HG02798 (cell line): Measurements from ENCODE around the gene RNF138.
"Not testable (repeated sequence)": the region's sequence is repeated elsewhere in the genome, so short reads cannot be mapped to it uniquely, and the experiment has no call there.

Experiments
- ATAC-seq: cut with Tn5 transposase; IDR thresholded peaks from one replicate; pipeline ENCODE4 v1.9.1; 2021; ENCODE audit warnings: mild to moderate bottlenecking; ENCODE audit not compliant: unreplicated experiment, poor library complexity

The RNF138 gene, protein sequence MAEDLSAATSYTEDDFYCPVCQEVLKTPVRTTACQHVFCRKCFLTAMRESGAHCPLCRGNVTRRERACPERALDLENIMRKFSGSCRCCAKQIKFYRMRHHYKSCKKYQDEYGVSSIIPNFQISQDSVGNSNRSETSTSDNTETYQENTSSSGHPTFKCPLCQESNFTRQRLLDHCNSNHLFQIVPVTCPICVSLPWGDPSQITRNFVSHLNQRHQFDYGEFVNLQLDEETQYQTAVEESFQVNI

DNA sequence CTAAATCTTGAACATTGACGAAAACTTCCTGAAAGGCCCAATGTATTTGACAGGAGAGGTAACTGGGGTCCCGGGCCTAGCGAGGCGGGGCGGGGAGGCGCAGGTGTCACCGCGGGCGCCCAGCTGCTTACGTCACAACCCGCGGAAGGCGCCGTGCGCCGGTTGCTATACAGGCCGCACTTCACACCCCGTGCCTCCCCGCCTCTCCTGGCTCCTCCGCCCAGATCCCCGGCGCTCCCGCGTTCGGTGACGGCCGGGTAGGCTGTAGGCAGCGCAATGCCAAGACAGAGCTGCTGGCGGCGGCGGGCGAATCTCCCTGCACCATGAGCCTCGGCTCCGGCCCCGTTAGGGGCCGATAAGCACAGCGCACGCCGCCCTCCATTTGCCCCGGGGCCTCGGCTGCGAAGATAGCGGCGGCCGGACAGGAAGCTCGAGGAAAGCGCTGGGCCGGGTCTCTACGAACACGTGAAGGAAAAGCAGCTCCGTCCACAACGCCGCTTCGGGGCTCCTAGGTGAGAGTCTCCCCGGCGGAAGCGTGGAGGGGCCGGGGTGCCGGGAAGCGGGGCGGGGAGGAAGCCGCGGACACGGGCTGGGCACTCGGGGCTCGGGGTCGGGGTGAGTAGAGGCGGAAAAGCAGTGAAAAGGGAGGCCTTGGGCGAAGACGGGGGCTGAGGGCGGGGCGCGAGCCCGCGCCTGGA is at the start of gene RNF138:
Gene RNF138, plus strand, starts transcription at position 151 of the 698 bp plus-strand sequence. CDS start 903 bp downstream, outside the sequence.
- ATAC-seq: peak; percentile 63

DNA sequence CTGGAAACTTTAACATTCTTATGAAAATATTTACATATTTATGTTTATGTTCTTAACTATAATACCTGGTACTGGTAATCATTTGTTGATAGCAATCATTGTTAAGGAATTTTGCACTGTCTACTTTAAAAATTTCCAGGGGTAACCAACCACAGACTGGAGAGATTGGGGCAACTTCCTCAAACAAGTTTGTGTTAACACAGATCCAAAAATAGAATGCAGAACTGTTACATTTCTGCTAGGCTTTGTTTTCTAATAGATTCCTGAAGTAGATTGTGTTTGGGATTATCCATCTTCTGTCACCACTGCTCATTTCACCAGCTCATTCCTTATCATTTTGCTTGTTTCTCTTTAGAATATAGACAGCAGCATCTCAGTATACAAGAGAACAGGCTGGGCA is 49.3 kb upstream of the RNF138 start:
- no peak for ATAC-seq

- ATAC-seq: peak; percentile 69
These were observed 43.1 kb upstream of the RNF138 start for GRCh38 chr18:32048507-32049091.

GRCh38 chr18:32049393-32050171 is 42.1 kb upstream of the RNF138 start:
- ATAC-seq: no peak

- ATAC-seq: no peak
These were observed 34.9 kb upstream of the RNF138 start for GRCh38 chr18:32056613-32057358.

DNA sequence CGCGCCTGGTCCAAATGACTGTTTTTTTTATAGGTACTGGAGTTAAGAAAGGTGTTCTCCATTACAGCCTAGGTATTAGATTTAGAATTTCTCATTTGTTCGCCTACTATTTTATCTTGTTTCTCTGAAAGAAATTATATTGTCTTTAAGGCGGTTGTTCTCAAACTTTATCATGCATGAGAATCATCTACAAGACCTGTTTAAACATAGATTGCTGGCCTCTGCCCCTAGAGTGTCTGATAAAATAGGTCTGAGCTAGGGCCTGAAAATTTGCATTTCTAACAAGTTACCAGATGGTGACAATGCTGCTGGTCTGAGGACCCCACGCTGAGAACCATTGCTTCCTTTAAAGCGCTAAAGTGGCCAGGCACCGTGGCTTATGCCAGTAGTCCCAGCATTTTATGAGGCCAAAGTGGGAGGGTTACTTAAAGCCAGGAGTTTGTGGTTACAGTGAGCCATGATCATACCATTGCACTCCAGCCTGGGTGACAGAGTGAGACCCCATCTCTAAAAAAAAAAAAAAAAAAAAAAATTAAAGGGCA is 34.0 kb upstream of the RNF138 start:
- ATAC-seq: no peak

GRCh38 chr18:32060026-32060425 is 31.6 kb upstream of the RNF138 start:
- no peak for ATAC-seq

DNA sequence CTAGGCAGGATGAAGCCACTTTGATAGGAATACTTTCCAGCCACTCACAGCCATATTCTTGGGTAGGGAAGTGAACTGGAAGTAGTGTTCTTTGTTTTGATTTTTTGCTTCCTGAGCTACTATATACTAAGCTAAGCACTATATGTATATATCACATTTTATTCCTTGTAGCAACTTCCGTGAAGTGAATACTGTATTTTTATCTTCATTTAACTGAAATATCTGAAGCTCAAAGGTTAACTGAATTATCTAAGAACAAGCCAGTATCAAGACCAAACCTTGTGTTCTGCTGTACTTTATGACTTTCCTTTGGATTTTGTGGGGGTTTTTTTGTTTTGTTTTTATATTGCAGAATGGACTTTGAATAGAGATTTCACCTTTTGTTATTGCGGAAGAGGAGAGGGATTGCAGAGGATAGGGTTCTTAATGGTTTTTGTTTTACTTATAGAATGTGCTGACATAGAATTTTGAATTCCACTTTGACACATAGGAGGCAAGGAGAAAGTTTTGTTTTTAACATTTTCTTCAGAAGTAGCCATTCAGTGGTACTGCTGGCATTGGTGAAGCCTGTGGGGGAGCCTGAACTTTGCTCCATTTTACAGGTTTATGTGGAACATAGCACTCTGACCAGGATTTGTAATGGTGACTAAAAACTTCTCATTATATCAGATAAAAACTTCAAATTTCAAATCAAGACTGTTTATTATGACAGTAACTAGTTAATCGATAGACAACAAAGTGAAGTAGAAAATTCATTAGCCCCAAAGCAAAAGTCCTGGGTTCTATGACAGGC is 24.1 kb upstream of the RNF138 start:
- no peak for ATAC-seq

GRCh38 chr18:32072321-32072720 is 19.4 kb upstream of the RNF138 start:
- no peak for ATAC-seq

DNA sequence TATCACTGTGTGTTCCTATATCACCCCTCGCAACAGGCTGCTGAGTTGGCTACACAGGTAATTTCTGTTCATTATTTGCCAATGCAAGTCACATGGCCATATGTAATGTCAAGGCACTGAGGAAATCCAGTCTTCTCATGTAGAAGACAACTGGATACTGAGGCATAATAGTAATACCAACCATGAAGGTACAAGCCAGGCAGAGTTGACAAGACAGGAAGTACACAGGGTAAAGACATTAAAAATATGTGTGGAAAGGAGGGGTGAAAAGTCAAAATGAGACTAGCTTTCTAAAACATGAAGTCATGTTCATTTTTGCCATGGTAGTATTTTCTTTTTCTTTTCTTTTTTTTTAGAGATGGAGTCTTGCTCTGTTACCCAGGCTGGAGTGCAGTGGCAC is 17.5 kb upstream of the RNF138 start:
- ATAC-seq: no peak

- ATAC-seq: no peak
These were observed 12.8 kb upstream of the RNF138 start for GRCh38 chr18:32078845-32079244.

GRCh38 chr18:32081881-32082280 is 9.8 kb upstream of the RNF138 start:
- ATAC-seq: no peak

- ATAC-seq: no peak
These were observed 7.9 kb upstream of the RNF138 start for GRCh38 chr18:32083781-32084180.

GRCh38 chr18:32086881-32087280 is 4.8 kb upstream of the RNF138 start:
- no peak for ATAC-seq

DNA sequence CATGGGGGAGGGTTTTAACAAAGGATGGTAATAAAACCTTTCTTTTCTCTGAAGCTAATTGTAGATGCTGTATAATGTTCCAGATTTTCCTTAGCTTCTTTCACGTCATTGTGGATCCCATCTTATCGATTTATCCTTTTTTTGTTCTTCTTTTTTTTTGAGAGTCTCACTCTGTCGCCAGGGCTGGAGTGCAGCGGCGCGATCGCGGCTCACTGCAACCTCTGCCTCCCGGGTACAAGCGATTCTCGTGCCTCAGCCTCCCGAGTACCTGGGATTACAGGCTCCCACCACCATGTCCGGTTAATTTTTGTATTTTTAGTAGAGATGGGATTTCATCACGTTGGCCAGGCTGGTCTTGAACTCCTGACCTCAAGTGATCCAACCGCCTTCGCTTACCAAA is 843 bp upstream of the RNF138 start:
- not testable (repeated sequence) for ATAC-seq

DNA sequence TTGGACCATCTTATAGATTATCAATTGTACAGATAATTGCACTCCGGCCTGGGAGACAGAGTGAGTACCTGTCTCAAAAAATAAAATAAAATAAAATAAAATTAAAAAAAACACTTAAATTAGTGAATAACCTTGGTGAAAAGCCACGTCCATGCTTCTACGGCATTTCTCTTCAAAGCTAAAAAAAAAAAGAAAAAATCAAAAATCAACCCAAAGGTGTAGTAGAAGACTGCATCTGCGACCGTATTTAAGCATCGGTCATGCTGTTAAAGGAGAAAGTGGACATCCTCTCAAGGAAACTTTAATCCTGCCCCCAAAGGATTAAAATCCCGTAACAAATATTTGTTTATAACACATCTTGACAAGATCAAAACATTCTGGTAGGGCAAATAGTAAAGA is 350 bp upstream of the RNF138 start:
- no peak for ATAC-seq

DNA sequence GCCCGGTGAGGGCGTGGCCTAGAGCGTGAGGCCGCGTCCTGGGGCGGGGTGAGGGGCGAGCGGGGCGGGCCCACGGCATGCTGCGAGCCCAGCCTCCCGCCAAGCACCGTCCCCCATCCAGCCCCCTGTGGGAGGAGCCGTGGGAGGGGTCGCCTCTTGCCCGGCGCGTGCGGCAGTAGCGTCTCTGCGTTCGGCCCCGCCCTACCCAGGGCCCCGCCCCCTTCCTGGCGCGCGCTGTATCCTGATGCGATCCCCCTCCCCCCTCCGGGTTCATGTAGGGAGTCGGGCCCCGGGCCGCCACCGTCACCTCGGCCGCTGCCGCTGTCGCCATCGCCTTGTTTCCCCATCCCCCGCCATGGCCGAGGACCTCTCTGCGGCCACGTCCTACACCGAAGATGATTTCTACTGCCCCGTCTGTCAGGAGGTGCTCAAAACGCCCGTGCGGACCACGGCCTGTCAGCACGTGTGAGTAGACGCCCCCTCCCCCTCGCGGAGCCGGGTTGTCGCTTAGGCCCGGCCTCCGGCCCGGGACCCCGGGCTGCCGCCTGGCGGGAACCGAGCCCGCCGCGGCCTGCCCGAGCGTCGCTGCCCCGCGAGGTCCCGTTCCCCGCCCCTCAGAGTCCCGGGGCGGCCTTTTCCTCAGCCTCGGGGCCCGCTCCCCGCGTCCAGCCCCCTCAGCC is 888 bp downstream of the RNF138 start:
- peak; percentile 86 for ATAC-seq

- peak; percentile 36 for ATAC-seq
These were observed 1.4 kb downstream of the RNF138 start for GRCh38 chr18:32093102-32093511.

DNA sequence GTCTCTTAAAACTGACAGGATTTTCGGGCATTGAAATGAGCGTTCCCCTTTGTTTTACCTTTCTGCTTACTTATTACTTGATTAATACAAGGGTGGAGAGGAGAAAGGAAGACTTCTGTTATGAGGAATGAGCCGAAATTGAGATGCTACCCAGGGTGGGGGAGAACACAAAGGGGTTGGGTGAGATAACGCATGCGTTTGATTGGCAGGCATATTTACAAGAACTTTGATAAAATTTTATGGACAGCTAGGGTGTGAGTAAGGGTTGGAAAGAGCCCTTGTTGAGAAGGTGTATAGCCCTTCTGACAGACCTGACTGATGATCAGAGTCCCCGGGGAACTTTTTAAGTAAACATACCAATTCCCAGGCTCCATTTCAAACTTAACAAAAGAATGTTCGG is 1.8 kb downstream of the RNF138 start:
- peak; percentile 0 for ATAC-seq
